A549 (cell line): Measurements from ENCODE around the gene MYLK. TPM values are rescaled to one million over a fixed set of nuclear protein-coding genes. Genes with fewer than 3 reads are reported as not detected.
A peak's percentile ranks its signal among the peaks of the same experiment; 100 is the strongest.

Source experiments
- ATAC-seq, 2 experiments: fragments of 200-7000 bp in 1 of 2; fragments of >200 bp in 1 of 2; cut with Nextera tagmentation in 1 of 2; cut with Tn5 transposase in 1 of 2; 3 replicates each; pipeline versions ENCODE4 v1.8.0 to v1.9.1; 2018 to 2020; ENCODE audit warnings: mild to moderate bottlenecking in 1 of 2, moderate library complexity in 1 of 2
- CTCF ChIA-PET: fragments of 300-600 bp; sonication (Branson Sonifier 250); formaldehyde crosslinking; extraction: SDS; loops from one replicate; lab custom pipeline; 2021; ENCODE audit warnings: antibody characterized with exemption, inconsistent platforms; lab: Yijun Ruan, JAX
- POLR2A ChIA-PET: fragments of 350-600 bp; formaldehyde crosslinking; extraction: SDS; loops from one replicate; lab custom pipeline; 2021; ENCODE audit warnings: antibody characterized with exemption, inconsistent platforms; lab: Yijun Ruan, JAX
- DNase-seq, 2 experiments: peaks; one replicate each; pipeline versions ENCODE4 v3.0.0 to v3.0.0-alpha.2; 2011 to 2016; ENCODE audit warnings: low read depth in 1 of 2, low spot score in 1 of 2
- FAIRE-seq: peaks from 2 replicates; lab custom pipeline; 2011; peaks lifted over from hg19 to GRCh38; lab: Jason Lieb, UNC
- H3K27ac ChIP-seq, 2 experiments: fragments of >200 bp; sonication (Bioruptor Twin); formaldehyde crosslinking; 3 replicates each; pipeline ENCODE4 v1.5.1; 2016 to 2017
- H3K4me1 ChIP-seq: fragments of >200 bp; sonication (Bioruptor Twin); formaldehyde crosslinking; 3 replicates; pipeline ENCODE4 v1.6.1; 2016
- H3K4me2 ChIP-seq: fragments of >200 bp; sonication (Bioruptor Twin); formaldehyde crosslinking; 3 replicates; pipeline ENCODE4 v1.6.1; 2016
- H3K4me3 ChIP-seq: fragments of >200 bp; sonication (Bioruptor Twin); formaldehyde crosslinking; 3 replicates; pipeline ENCODE4 v1.5.1; 2016
- H3K9me3 ChIP-seq: fragments of >200 bp; sonication (Bioruptor Twin); formaldehyde crosslinking; 3 replicates; pipeline ENCODE4 v1.6.1; 2016
- CBX8 ChIP-seq: fragments of 200-600 bp; sonication (generic); IDR thresholded peaks from 2 replicates; pipeline ENCODE4 v1.6.1; 2016
- E2F6 ChIP-seq: IDR thresholded peaks from 2 replicates; pipeline ENCODE4 v1.6.1; 2012; ENCODE audit warnings: low read depth, borderline replicate concordance
- EHF ChIP-seq: fragments of 250-450 bp; sonication (Bioruptor Pico); IDR thresholded peaks from 2 replicates; pipeline ENCODE4 v1.5.0; 2020; ENCODE audit warnings: mild to moderate bottlenecking
- EHMT2 ChIP-seq: fragments of 200-600 bp; sonication (generic); IDR thresholded peaks from 2 replicates; pipeline ENCODE4 v1.6.1; 2016; ENCODE audit warnings: antibody characterized with exemption, low read depth, mild to moderate bottlenecking, moderate library complexity
- ELK1 ChIP-seq: fragments of 150-350 bp; IDR thresholded peaks from 2 replicates; pipeline ENCODE4 v1.6.1; 2014; ENCODE audit warnings: low read depth, mild to moderate bottlenecking, low read length
- EP300 ChIP-seq, 2 experiments: fragments of >200 bp; sonication (Bioruptor Twin); formaldehyde crosslinking; IDR thresholded peaks; 2 replicates in 1 of 2; 3 replicates in 1 of 2; pipeline ENCODE4 v1.6.1; 2016 to 2017
- ESRRA ChIP-seq: fragments of 150-350 bp; IDR thresholded peaks from 2 replicates; pipeline ENCODE4 v1.6.1; 2014; ENCODE audit warnings: mild to moderate bottlenecking, low read length, borderline replicate concordance
- FOXS1 ChIP-seq: fragments of 250-450 bp; sonication (Bioruptor Pico); IDR thresholded peaks from 2 replicates; pipeline ENCODE4 v1.5.0; 2020; ENCODE audit warnings: mild to moderate bottlenecking, moderate library complexity
- GATA3 ChIP-seq: IDR thresholded peaks from 2 replicates; pipeline ENCODE4 v1.6.1; 2012; ENCODE audit warnings: borderline replicate concordance
- HDAC2 ChIP-seq: fragments of 200-600 bp; sonication (generic); IDR thresholded peaks from 2 replicates; pipeline ENCODE4 v1.6.1; 2016
- JUN ChIP-seq, 2 experiments: fragments of >200 bp; sonication (Bioruptor Twin); formaldehyde crosslinking; IDR thresholded peaks; 2 replicates in 1 of 2; 3 replicates in 1 of 2; pipeline ENCODE4 v1.6.1; 2016 to 2017
- KDM5A ChIP-seq: fragments of 200-600 bp; sonication (generic); IDR thresholded peaks from 2 replicates; pipeline ENCODE4 v1.6.1; 2016; ENCODE audit warnings: antibody characterized with exemption, mild to moderate bottlenecking
- MAFK ChIP-seq: fragments of 450-650 bp; IDR thresholded peaks from 2 replicates; pipeline ENCODE4 v1.6.1; 2014; ENCODE audit not compliant: partially characterized antibody
- NR3C1 ChIP-seq: fragments of >200 bp; sonication (Bioruptor Twin); formaldehyde crosslinking; IDR thresholded peaks from 3 replicates; pipeline ENCODE4 v1.6.1; 2017
- PHF8 ChIP-seq: fragments of 200-600 bp; sonication (generic); IDR thresholded peaks from 2 replicates; pipeline ENCODE4 v1.6.1; 2016; ENCODE audit warnings: low read depth, mild to moderate bottlenecking, antibody characterized with exemption, moderate library complexity, borderline replicate concordance
- POLR2AphosphoS2 ChIP-seq: conservative IDR thresholded peaks from 2 replicates; pipeline ENCODE4 v1.6.1; 2012; ENCODE audit warnings: low read length, improper control_type of control experiment, inconsistent platforms
- RAD21 ChIP-seq, 2 experiments: fragments of >200 bp in 1 of 2; sonication (Bioruptor Twin) in 1 of 2; formaldehyde crosslinking in 1 of 2; IDR thresholded peaks in 1 of 2; conservative IDR thresholded peaks in 1 of 2; 2 replicates in 1 of 2; 3 replicates in 1 of 2; pipeline ENCODE4 v1.6.1; 2012 to 2018; ENCODE audit warnings: inconsistent platforms in 1 of 2
- RARB ChIP-seq: fragments of 250-450 bp; sonication (Bioruptor Pico); IDR thresholded peaks from 2 replicates; pipeline ENCODE4 v1.8.0; 2021; ENCODE audit warnings: mild to moderate bottlenecking, moderate library complexity
- RNF2 ChIP-seq: fragments of 200-600 bp; sonication (generic); IDR thresholded peaks from 2 replicates; pipeline ENCODE4 v1.6.1; 2016; ENCODE audit warnings: low read depth, mild to moderate bottlenecking, antibody characterized with exemption, moderate library complexity, borderline replicate concordance
- ZNF302 ChIP-seq: fragments of 250-450 bp; sonication (Bioruptor Pico); IDR thresholded peaks from 2 replicates; pipeline ENCODE4 v1.9.0; 2021; ENCODE audit warnings: inconsistent platforms, mild to moderate bottlenecking, moderate library complexity
- WGBS: methylation state at CpG from one replicate; pipeline ENCODE4 v1.1.6; 2017; ENCODE audit errors: missing lambda C conversion rate; 5-methylcytosine and 5-hydroxymethylcytosine counted together
- polyA plus RNA-seq, 4 experiments: library from polyadenylated mRNA; depleted of rRNA in 3 of 4; stranded (reverse); fragments of >200 nt; fragmentation: RNase III in 1 of 4; extraction: RNeasy Plus Mini Kit Qiagen cat#74134 plus additional on column Dnase treatment in 1 of 4; gene quantifications; 2 replicates in 3 of 4; 3 replicates in 1 of 4; pipeline ENCODE4 v1.2.3, GENCODE V29; 2011 to 2017
- TF ChIP-seq, protein P1 (sequence below): fragments of >200 bp; sonication (Bioruptor Twin); formaldehyde crosslinking; IDR thresholded peaks from 2 replicates; pipeline ENCODE4 v1.6.1; 2016
- TF ChIP-seq, protein P2 (sequence below): IDR thresholded peaks from 2 replicates; pipeline ENCODE4 v1.6.1; 2012

Gene MYLK
- polyA plus RNA-seq, 2 of the 4 experiments (the other 2 are of a cell fraction): 16.9 to 17.4 TPM

DNA sequence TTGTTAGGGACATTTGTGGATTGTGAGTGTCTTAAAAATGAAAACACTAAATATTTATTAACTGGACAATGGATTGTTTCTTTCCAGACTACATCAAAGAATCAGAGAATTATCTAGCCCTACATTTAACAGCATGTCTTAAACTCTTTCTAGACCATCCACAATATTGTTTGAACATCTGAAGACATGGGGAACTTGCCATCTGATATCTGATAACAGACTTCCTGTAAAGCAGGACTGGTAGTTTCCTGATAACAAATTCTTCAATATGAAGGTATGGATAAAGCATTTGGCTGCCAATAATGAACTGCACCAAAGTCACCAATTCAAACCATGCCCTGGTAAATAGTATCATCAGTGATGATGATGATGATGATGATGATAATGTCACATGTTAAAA, 273.1 kb downstream of the MYLK start:
- no peak overlapping the region for H3K4me3 ChIP-seq
- no peak overlapping the region for H3K27ac ChIP-seq
- H3K9me3 ChIP-seq: no peaks in the 10 kb centered on the region
- TF ChIP-seq RAD21 (conservative IDR thresholded peaks at IDR 0.05 in 1 of 2, IDR thresholded peaks at IDR 0.05 in 1 of 2) (no peak), PHF8 (no peak), POLR2AphosphoS2 (no peak), ZNF302 (CRISPR knock-in tag) (no peak), EHF (CRISPR knock-in tag) (no peak)
- TF ChIP-seq, all 56 proteins: peak for 0
- Histone ChIP-seq H3K4me2 (no peak overlapping the region), H3K4me1 (peaks cover 11% of the 10 kb centered on the region)
- ChIA-PET POLR2A (no interaction called here), CTCF (interaction anchor here (1.2 kb wide), 1 partner anchor 27 kb away, joined by 3 read pairs; no protein-coding TSS in a partner anchor)
- FAIRE-seq (no peak), DNase-seq (no peak), ATAC-seq (no peak)

DNA sequence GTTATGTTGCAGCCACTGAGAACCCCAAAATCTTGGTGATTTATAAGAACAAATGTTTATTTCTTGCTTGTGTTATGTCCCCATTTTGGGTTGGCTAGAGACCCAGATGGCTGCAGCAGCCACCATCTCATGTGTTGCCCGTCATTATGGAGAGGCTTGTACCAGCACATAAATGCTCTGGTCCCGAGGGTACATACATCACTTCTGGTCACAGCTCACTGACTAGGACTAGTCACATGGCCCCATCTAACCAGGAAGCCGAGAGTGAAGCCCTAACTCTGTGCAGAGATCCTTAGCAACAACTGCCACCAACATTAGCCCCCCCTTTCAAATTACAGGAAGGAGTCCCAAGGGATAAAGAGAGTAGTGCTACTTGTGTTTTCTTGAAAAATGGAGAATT, 273.8 kb downstream of the MYLK start:
- Histone ChIP-seq H3K27ac (no peak overlapping the region), H3K9me3 (no peaks in the 10 kb centered on the region), H3K4me2 (no peak overlapping the region), H3K4me1 (peaks cover 18% of the 10 kb centered on the region), H3K4me3 (no peak overlapping the region)
- 93% methylated on average over 3 of the region's 3 CpGs for WGBS
- FAIRE-seq (no peak), ATAC-seq (no peak), DNase-seq (no peak)
- ChIA-PET CTCF (no interaction called here), POLR2A (no interaction called here)
- TF ChIP-seq GATA3: no peak
- no peak for TF ChIP-seq KDM5A
- TF ChIP-seq RNF2: no peak
- TF ChIP-seq ELK1: no peak

- ChIA-PET CTCF (interaction anchor here (1.3 to 1.8 kb wide), 3 partner anchors 25 to 43 kb away, joined by 5 to 7 read pairs (median 5); no protein-coding TSS in a partner anchor), POLR2A (no interaction called here)
- Histone ChIP-seq H3K4me3 (no peak overlapping the region), H3K9me3 (no peaks in the 10 kb centered on the region), H3K27ac (no peak overlapping the region; a peak in 1 of 6 replicates), H3K4me2 (no peak overlapping the region), H3K4me1 (peaks cover 28% of the 10 kb centered on the region)
- no peak for TF ChIP-seq RAD21 (conservative IDR thresholded peaks at IDR 0.05 in 1 of 2, IDR thresholded peaks at IDR 0.05 in 1 of 2)
- TF ChIP-seq RNF2: no peak
- TF ChIP-seq FOXS1 (CRISPR knock-in tag): no peak
- TF ChIP-seq GATA3: no peak
- no peak for FAIRE-seq
- no peak for ATAC-seq
- WGBS: 91% methylated on average over 5 of the region's 5 CpGs
- DNase-seq: no peak
Measured at GRCh38 chr3:123609063-123609462, 275.1 kb downstream of the MYLK start.

DNA sequence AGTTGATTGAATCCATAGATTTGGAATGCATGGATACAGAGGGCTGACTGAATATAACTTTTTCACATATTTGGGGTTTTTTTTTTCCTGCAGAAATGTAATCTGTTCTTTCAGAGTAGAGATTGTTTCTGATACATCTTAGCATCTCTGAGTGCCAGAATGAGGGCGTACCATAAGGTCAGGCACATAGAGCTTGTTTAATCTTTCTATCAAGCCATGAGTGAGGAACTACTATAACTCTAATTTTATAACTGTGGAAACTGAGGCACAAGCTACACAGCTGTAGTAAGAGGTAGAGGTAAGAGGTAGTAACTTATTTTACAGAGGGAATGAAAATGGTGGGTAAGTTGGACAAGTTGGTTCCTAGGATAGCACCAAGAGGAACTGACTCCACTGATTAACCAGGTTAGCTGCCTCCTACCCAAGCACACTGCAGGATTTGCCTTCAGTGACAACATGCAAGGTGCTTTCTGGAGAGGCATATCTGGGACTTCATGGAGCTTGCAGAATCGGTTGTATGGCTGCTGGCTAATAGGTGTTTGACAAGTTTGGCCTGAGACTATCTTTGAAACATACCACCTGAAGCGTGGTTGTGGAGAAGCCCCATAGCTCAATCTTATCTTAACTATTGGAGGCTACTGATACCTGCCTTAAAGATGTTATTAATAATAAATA, 275.7 kb downstream of the MYLK start:
- FAIRE-seq: no peak
- ChIA-PET CTCF (interaction anchor here (0.8 to 1.8 kb wide), 4 partner anchors 24 to 44 kb away, joined by 4 to 7 read pairs (median 5); no protein-coding TSS in a partner anchor), POLR2A (interaction anchor here (0.5 kb wide), 1 partner anchor 319 kb away, joined by 3 read pairs; no protein-coding TSS in a partner anchor)
- Histone ChIP-seq H3K4me2 (no peak overlapping the region), H3K27ac (peak overlapping the region in 1 of 2 experiments; percentile 52; a peak in 2 of 6 replicates), H3K9me3 (no peaks in the 10 kb centered on the region), H3K4me1 (peaks cover 34% of the 10 kb centered on the region), H3K4me3 (no peak overlapping the region)
- WGBS: 97% methylated on average over 3 of the region's 3 CpGs
- TF ChIP-seq CBX8 (no peak), EHF (CRISPR knock-in tag) (no peak), RARB (CRISPR knock-in tag) (no peak), JUN (IDR thresholded peaks at IDR 0.05) (no peak), POLR2AphosphoS2 (no peak), MAFK (no peak), NR3C1 (no peak), ESRRA (no peak), RNF2 (no peak), E2F6 (no peak), HDAC2 (no peak), EHMT2 (no peak), EP300 (IDR thresholded peaks at IDR 0.05) (no peak)
- TF ChIP-seq, protein P1, sequence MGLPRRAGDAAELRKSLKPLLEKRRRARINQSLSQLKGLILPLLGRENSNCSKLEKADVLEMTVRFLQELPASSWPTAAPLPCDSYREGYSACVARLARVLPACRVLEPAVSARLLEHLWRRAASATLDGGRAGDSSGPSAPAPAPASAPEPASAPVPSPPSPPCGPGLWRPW: no peak
- TF ChIP-seq, protein P2, sequence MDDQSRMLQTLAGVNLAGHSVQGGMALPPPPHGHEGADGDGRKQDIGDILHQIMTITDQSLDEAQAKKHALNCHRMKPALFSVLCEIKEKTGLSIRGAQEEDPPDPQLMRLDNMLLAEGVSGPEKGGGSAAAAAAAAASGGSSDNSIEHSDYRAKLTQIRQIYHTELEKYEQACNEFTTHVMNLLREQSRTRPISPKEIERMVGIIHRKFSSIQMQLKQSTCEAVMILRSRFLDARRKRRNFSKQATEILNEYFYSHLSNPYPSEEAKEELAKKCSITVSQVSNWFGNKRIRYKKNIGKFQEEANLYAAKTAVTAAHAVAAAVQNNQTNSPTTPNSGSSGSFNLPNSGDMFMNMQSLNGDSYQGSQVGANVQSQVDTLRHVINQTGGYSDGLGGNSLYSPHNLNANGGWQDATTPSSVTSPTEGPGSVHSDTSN: no peak
- DNase-seq: no peak
- ATAC-seq: no peak
